ENCODE results near the gene PRDM13. TPM values are rescaled to one million over a fixed set of nuclear protein-coding genes. Genes with fewer than 3 reads are reported as not detected.

The PRDM13 gene
- total and polyA plus RNA-seq, 2 of the 13 experiments (the other 11 are each of a cell fraction or from before 2014, with no cell fraction given) = not detected

GRCh38 chr6:99588618-99589289, 17.9 kb upstream of the PRDM13 start (continued):
- TF ChIP-seq, protein P1, sequence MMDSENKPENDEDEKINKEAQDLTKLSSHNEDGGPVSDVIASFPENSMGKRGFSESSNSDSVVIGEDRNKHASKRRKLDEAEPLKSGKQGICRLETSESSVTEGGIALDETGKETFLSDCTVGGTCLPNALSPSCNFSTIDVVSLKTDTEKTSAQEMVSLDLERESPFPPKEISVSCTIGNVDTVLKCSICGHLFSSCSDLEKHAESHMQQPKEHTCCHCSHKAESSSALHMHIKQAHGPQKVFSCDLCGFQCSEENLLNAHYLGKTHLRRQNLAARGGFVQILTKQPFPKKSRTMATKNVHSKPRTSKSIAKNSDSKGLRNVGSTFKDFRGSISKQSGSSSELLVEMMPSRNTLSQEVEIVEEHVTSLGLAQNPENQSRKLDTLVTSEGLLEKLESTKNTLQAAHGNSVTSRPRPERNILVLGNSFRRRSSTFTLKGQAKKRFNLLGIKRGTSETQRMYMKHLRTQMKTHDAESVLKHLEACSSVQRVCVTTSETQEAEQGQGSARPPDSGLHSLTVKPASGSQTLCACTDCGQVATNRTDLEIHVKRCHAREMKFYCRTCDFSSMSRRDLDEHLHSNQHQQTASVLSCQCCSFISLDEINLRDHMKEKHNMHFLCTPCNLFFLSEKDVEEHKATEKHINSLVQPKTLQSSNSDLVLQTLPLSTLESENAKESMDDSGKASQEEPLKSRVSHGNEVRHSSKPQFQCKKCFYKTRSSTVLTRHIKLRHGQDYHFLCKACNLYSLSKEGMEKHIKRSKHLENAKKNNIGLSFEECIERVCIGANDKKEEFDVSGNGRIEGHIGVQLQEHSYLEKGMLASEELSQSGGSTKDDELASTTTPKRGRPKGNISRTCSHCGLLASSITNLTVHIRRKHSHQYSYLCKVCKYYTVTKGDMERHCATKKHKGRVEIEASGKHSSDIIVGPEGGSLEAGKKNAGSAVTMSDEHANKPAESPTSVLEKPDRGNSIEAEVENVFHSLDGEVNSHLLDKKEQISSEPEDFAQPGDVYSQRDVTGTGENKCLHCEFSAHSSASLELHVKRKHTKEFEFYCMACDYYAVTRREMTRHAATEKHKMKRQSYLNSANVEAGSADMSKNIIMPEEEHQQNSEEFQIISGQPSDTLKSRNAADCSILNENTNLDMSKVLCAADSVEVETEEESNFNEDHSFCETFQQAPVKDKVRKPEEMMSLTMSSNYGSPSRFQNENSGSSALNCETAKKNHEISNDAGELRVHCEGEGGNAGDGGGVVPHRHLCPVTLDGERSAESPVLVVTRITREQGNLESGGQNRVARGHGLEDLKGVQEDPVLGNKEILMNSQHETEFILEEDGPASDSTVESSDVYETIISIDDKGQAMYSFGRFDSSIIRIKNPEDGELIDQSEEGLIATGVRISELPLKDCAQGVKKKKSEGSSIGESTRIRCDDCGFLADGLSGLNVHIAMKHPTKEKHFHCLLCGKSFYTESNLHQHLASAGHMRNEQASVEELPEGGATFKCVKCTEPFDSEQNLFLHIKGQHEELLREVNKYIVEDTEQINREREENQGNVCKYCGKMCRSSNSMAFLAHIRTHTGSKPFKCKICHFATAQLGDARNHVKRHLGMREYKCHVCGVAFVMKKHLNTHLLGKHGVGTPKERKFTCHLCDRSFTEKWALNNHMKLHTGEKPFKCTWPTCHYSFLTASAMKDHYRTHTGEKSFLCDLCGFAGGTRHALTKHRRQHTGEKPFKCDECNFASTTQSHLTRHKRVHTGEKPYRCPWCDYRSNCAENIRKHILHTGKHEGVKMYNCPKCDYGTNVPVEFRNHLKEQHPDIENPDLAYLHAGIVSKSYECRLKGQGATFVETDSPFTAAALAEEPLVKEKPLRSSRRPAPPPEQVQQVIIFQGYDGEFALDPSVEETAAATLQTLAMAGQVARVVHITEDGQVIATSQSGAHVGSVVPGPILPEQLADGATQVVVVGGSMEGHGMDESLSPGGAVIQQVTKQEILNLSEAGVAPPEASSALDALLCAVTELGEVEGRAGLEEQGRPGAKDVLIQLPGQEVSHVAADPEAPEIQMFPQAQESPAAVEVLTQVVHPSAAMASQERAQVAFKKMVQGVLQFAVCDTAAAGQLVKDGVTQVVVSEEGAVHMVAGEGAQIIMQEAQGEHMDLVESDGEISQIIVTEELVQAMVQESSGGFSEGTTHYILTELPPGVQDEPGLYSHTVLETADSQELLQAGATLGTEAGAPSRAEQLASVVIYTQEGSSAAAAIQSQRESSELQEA (CRISPR knock-in tag; IDR thresholded peaks at IDR 0.05; ENCODE audit: not compliant biosample characterization) = no peak
- TF ChIP-seq ZNF225 (CRISPR knock-in tag; IDR thresholded peaks at IDR 0.05) (no peak), ZNF44 (CRISPR knock-in tag; IDR thresholded peaks at IDR 0.05) (no peak), PHF20 (CRISPR knock-in tag; IDR thresholded peaks at IDR 0.05) (no peak)
- TF ChIP-seq, protein P2, sequence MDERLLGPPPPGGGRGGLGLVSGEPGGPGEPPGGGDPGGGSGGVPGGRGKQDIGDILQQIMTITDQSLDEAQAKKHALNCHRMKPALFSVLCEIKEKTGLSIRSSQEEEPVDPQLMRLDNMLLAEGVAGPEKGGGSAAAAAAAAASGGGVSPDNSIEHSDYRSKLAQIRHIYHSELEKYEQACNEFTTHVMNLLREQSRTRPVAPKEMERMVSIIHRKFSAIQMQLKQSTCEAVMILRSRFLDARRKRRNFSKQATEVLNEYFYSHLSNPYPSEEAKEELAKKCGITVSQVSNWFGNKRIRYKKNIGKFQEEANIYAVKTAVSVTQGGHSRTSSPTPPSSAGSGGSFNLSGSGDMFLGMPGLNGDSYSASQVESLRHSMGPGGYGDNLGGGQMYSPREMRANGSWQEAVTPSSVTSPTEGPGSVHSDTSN (CRISPR knock-in tag; IDR thresholded peaks at IDR 0.05) = no peak
- TF ChIP-seq, protein P3, sequence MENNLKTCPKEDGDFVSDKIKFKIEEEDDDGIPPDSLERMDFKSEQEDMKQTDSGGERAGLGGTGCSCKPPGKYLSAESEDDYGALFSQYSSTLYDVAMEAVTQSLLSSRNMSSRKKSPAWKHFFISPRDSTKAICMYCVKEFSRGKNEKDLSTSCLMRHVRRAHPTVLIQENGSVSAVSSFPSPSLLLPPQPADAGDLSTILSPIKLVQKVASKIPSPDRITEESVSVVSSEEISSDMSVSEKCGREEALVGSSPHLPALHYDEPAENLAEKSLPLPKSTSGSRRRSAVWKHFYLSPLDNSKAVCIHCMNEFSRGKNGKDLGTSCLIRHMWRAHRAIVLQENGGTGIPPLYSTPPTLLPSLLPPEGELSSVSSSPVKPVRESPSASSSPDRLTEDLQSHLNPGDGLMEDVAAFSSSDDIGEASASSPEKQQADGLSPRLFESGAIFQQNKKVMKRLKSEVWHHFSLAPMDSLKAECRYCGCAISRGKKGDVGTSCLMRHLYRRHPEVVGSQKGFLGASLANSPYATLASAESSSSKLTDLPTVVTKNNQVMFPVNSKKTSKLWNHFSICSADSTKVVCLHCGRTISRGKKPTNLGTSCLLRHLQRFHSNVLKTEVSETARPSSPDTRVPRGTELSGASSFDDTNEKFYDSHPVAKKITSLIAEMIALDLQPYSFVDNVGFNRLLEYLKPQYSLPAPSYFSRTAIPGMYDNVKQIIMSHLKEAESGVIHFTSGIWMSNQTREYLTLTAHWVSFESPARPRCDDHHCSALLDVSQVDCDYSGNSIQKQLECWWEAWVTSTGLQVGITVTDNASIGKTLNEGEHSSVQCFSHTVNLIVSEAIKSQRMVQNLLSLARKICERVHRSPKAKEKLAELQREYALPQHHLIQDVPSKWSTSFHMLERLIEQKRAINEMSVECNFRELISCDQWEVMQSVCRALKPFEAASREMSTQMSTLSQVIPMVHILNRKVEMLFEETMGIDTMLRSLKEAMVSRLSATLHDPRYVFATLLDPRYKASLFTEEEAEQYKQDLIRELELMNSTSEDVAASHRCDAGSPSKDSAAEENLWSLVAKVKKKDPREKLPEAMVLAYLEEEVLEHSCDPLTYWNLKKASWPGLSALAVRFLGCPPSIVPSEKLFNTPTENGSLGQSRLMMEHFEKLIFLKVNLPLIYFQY (CRISPR knock-in tag; IDR thresholded peaks at IDR 0.05; ENCODE audit: borderline replicate concordance) = peak; percentile 50; the same call in 1 of the 2 replicates
- TF ChIP-seq, protein P4, sequence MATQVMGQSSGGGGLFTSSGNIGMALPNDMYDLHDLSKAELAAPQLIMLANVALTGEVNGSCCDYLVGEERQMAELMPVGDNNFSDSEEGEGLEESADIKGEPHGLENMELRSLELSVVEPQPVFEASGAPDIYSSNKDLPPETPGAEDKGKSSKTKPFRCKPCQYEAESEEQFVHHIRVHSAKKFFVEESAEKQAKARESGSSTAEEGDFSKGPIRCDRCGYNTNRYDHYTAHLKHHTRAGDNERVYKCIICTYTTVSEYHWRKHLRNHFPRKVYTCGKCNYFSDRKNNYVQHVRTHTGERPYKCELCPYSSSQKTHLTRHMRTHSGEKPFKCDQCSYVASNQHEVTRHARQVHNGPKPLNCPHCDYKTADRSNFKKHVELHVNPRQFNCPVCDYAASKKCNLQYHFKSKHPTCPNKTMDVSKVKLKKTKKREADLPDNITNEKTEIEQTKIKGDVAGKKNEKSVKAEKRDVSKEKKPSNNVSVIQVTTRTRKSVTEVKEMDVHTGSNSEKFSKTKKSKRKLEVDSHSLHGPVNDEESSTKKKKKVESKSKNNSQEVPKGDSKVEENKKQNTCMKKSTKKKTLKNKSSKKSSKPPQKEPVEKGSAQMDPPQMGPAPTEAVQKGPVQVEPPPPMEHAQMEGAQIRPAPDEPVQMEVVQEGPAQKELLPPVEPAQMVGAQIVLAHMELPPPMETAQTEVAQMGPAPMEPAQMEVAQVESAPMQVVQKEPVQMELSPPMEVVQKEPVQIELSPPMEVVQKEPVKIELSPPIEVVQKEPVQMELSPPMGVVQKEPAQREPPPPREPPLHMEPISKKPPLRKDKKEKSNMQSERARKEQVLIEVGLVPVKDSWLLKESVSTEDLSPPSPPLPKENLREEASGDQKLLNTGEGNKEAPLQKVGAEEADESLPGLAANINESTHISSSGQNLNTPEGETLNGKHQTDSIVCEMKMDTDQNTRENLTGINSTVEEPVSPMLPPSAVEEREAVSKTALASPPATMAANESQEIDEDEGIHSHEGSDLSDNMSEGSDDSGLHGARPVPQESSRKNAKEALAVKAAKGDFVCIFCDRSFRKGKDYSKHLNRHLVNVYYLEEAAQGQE (IDR thresholded peaks at IDR 0.05; ENCODE audit: borderline replicate concordance in 1 of 2, low read depth in 1 of 2, low read length in 2 of 2) = no peak

All from HepG2 (cell line).